ENCODE measurements around the gene TRAPPC13. TPM values are rescaled to one million over a fixed set of nuclear protein-coding genes. Genes with fewer than 3 reads are reported as not detected.

Gene TRAPPC13
- total RNA-seq, 1 experiment from 2014 or later, result 29.6 TPM

DNA sequence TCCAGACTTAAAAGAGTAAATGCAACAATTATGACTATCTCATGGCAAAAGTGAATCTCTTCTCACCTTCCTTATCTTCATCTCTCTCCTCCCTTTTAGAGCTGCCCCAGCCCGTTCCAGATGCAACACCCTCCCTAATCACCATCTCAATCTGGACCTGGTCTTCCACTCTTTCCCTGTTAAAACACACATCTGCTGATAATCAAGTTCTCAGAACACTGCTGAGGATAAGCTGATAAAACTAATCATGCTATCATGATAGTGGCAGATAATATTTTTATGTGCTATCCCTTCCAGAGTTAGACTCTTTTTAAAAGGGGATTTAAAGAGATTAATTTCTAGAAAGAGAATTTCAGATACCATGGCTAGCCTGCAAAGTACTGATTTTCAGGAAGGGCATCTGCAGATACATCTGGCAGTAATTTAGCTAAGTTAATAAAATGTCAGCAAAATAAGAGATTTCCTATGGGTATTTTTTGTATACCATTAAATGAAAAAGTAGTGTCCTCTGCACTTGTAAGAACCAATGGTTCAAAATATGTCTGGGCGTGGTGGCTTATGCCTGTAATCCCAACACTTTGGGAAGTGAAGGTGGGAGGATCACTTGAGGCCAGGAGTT, 79.9 kb downstream of the TRAPPC13 start:
- BruUV-seq (replicated peaks), result no TSS peak
- peaks cover 5% of the 10 kb centered on the region for H3K36me3 ChIP-seq (ENCODE audit: insufficient read depth, low read length, poor library complexity, severe bottlenecking)
- TF ChIP-seq CTCF (conservative IDR thresholded peaks at IDR 0.05; ENCODE audit: low read depth, low read length) (no peak), EZH2 (IDR thresholded peaks at IDR 0.05; ENCODE audit: borderline replicate concordance, low read depth, low read length, poor library complexity, severe bottlenecking) (no peak)
- H3K9me3 ChIP-seq (ENCODE audit: low read depth, low read length, poor library complexity, severe bottlenecking), result no peaks in the 10 kb centered on the region
- no peak for DNase-seq (ENCODE audit: low spot score)
- intact Hi-C loops (cut with micrococcal nuclease; ENCODE audit: unreplicated experiment), result no loop called here
- H3K4me3 ChIP-seq (ENCODE audit: low read depth, low read length, poor library complexity, severe bottlenecking), result no peak overlapping the region
- CTCF ChIA-PET, result no interaction called here
- H3K27me3 ChIP-seq (replicated peaks; ENCODE audit: insufficient read depth, low read depth, low read length, poor library complexity), result no peaks in the 10 kb centered on the region
- H3K27ac ChIP-seq (ENCODE audit: low read depth, low read length, poor library complexity, severe bottlenecking), result no peak overlapping the region
- POLR2A ChIA-PET (ENCODE audit: low non-redundant PET), result no interaction called here
- no peaks in the 10 kb centered on the region for H3K4me1 ChIP-seq (ENCODE audit: insufficient read depth, low read length, poor library complexity, severe bottlenecking)

GRCh38 chr5:65707663-65708062, 82.8 kb downstream of the TRAPPC13 start:
- CTCF ChIA-PET, result no interaction called here
- no peak for TF ChIP-seq EZH2 (IDR thresholded peaks at IDR 0.05; ENCODE audit: borderline replicate concordance, low read depth, low read length, poor library complexity, severe bottlenecking)
- TF ChIP-seq CTCF (conservative IDR thresholded peaks at IDR 0.05; ENCODE audit: low read depth, low read length), result no peak
- Histone ChIP-seq H3K4me1 (ENCODE audit: insufficient read depth, low read length, poor library complexity, severe bottlenecking) (no peaks in the 10 kb centered on the region), H3K4me3 (ENCODE audit: low read depth, low read length, poor library complexity, severe bottlenecking) (no peak overlapping the region), H3K27ac (ENCODE audit: low read depth, low read length, poor library complexity, severe bottlenecking) (no peak overlapping the region), H3K36me3 (ENCODE audit: insufficient read depth, low read length, poor library complexity, severe bottlenecking) (peaks cover 16% of the 10 kb centered on the region), H3K27me3 (replicated peaks; ENCODE audit: insufficient read depth, low read depth, low read length, poor library complexity) (no peaks in the 10 kb centered on the region), H3K9me3 (ENCODE audit: low read depth, low read length, poor library complexity, severe bottlenecking) (no peaks in the 10 kb centered on the region)
- POLR2A ChIA-PET (ENCODE audit: low non-redundant PET), result no interaction called here
- intact Hi-C loops (cut with micrococcal nuclease; ENCODE audit: unreplicated experiment), result no loop called here
- no TSS peak for BruUV-seq (replicated peaks)
- DNase-seq (ENCODE audit: low spot score), result no peak

- CTCF ChIA-PET, result no interaction called here
- Histone ChIP-seq H3K27ac (ENCODE audit: low read depth, low read length, poor library complexity, severe bottlenecking) (no peak overlapping the region), H3K9me3 (ENCODE audit: low read depth, low read length, poor library complexity, severe bottlenecking) (no peaks in the 10 kb centered on the region), H3K36me3 (ENCODE audit: insufficient read depth, low read length, poor library complexity, severe bottlenecking) (peaks cover 16% of the 10 kb centered on the region), H3K4me3 (ENCODE audit: low read depth, low read length, poor library complexity, severe bottlenecking) (no peak overlapping the region), H3K4me1 (ENCODE audit: insufficient read depth, low read length, poor library complexity, severe bottlenecking) (no peaks in the 10 kb centered on the region), H3K27me3 (replicated peaks; ENCODE audit: insufficient read depth, low read depth, low read length, poor library complexity) (no peaks in the 10 kb centered on the region)
- TF ChIP-seq EZH2 (IDR thresholded peaks at IDR 0.05; ENCODE audit: borderline replicate concordance, low read depth, low read length, poor library complexity, severe bottlenecking), result no peak
- no peak for TF ChIP-seq CTCF (conservative IDR thresholded peaks at IDR 0.05; ENCODE audit: low read depth, low read length)
- BruUV-seq (replicated peaks), result no TSS peak
- intact Hi-C loops (cut with micrococcal nuclease; ENCODE audit: unreplicated experiment), result no loop called here
- DNase-seq (ENCODE audit: low spot score), result no peak
- POLR2A ChIA-PET (ENCODE audit: low non-redundant PET), result no interaction called here
Measured at GRCh38 chr5:65708145-65708544, 83.3 kb downstream of the TRAPPC13 start.

Other genes starting within 250 kb of the TRAPPC13 start
- gene ADAMTS6, start 143.1 kb upstream of the TRAPPC13 start, total RNA-seq (2021), result 2.6 and 2.8 TPM in 2 replicates
- gene CENPK, start 61.9 kb upstream of the TRAPPC13 start, total RNA-seq (2021), result 57.4 and 58.6 TPM in 2 replicates
- 34.4 and 35.4 TPM in 2 replicates for gene PPWD1, start 61.7 kb upstream of the TRAPPC13 start, total RNA-seq (2021)
- gene TRIM23, start 694 bp upstream of the TRAPPC13 start, total RNA-seq (2021), result 12.9 and 15.6 TPM in 2 replicates
- gene SHLD3, start within 50 bp of the TRAPPC13 start, total RNA-seq (2021), result 3.7 and 4.5 TPM in 2 replicates
- gene SGTB, start 97.1 kb downstream of the TRAPPC13 start, total RNA-seq (2021), result 19.1 and 19.8 TPM in 2 replicates
- 95.2 and 99.9 TPM in 2 replicates for gene NLN, start 97.2 kb downstream of the TRAPPC13 start, total RNA-seq (2021)